HepG2 (cell line): ENCODE results near the gene KLF11. TPM values are rescaled to one million over a fixed set of nuclear protein-coding genes. Genes with fewer than 3 reads are reported as not detected.

ENCODE experiments used
- ATAC-seq: fragments of 200-7000 bp; cut with Tn5 transposase; 3 replicates; pipeline ENCODE4 v1.9.1; 2020; ENCODE audit warnings: mild to moderate bottlenecking, moderate library complexity
- BruUV-seq: library from RNA; stranded (reverse); fragments of 400-500 nt; replicated peaks from 2 replicates; lab custom pipeline; 2021; lab: Mats Ljungman, UMichigan
- CTCF ChIA-PET: fragments of 300-600 bp; formaldehyde crosslinking; extraction: SDS; loops from one replicate; lab custom pipeline; 2021; ENCODE audit warnings: low total read pairs, inconsistent platforms, low intra/inter-chr PET ratio; lab: Yijun Ruan, JAX
- POLR2A ChIA-PET: fragments of 350-600 bp; sonication (Branson Sonifier 250); formaldehyde crosslinking; loops from one replicate; lab custom pipeline; 2020; ENCODE audit warnings: antibody characterized with exemption, inconsistent platforms; lab: Yijun Ruan, JAX
- DNase-seq: peaks from one replicate; pipeline ENCODE4 v3.0.0-alpha.2; 2015; ENCODE audit warnings: low spot score
- FAIRE-seq: peaks from 3 replicates; lab custom pipeline; 2011; peaks lifted over from hg19 to GRCh38; lab: Jason Lieb, UNC
- H2AFZ ChIP-seq: one replicate; pipeline ENCODE4 v1.6.1; 2011; ENCODE audit warnings: low read length, inconsistent platforms
- H3K27ac ChIP-seq: fragments of 300-600 bp; 3 replicates; pipeline ENCODE4 v1.8.0; 2011; ENCODE audit warnings: mixed run types, mild to moderate bottlenecking, mixed read lengths, low read length, inconsistent platforms; ENCODE audit not compliant: insufficient read depth; ENCODE audit errors: extremely low read length
- H3K27me3 ChIP-seq, 2 experiments: fragments of 200-600 bp in 1 of 2; 2 replicates in 1 of 2; 3 replicates in 1 of 2; pipeline versions ENCODE4 v1.6.0 to v1.8.0; 2011; ENCODE audit warnings: low read length in 2 of 2, mild to moderate bottlenecking in 2 of 2, moderate library complexity in 2 of 2, inconsistent platforms in 1 of 2; ENCODE audit not compliant: insufficient read depth in 2 of 2, control insufficient read depth in 1 of 2
- H3K36me3 ChIP-seq, 2 experiments: fragments of 200-600 bp in 1 of 2; replicated peaks in 1 of 2; 2 replicates in 1 of 2; 3 replicates in 1 of 2; pipeline versions ENCODE4 v1.5.1 to v1.8.0; 2011; ENCODE audit warnings: low read length in 2 of 2, inconsistent platforms in 1 of 2; ENCODE audit not compliant: insufficient read depth in 2 of 2, control insufficient read depth in 1 of 2
- H3K4me1 ChIP-seq: 2 replicates; pipeline ENCODE4 v1.5.1; 2012; ENCODE audit warnings: low read length, inconsistent platforms; ENCODE audit not compliant: insufficient read depth
- H3K4me2 ChIP-seq: 2 replicates; pipeline ENCODE4 v1.6.0; 2011; ENCODE audit warnings: low read depth, low read length, inconsistent platforms
- H3K4me3 ChIP-seq, 3 experiments: fragments of 200-600 bp in 1 of 3; sonication (generic), shearing (Covaris generic) in 1 of 3; replicated peaks in 1 of 3; 2 replicates each; pipeline ENCODE4 v1.5.1; 2011 to 2016; ENCODE audit warnings: low read length in 3 of 3, inconsistent platforms in 2 of 3, low read depth in 2 of 3, mild to moderate bottlenecking in 2 of 3, control low read depth in 1 of 3, mixed read lengths in 1 of 3; ENCODE audit not compliant: insufficient read depth in 1 of 3
- H3K79me2 ChIP-seq: one replicate; pipeline ENCODE4 v1.6.1; 2011; ENCODE audit warnings: low read length, inconsistent platforms; ENCODE audit not compliant: insufficient read depth
- H3K9ac ChIP-seq: 2 replicates; pipeline ENCODE4 v1.6.0; 2011; ENCODE audit warnings: mild to moderate bottlenecking, low read depth, low read length, inconsistent platforms; ENCODE audit not compliant: insufficient read depth
- H3K9me3 ChIP-seq: 2 replicates; pipeline ENCODE4 v1.5.1; 2012; ENCODE audit warnings: mild to moderate bottlenecking, low read length
- H4K20me1 ChIP-seq: 2 replicates; pipeline ENCODE4 v1.6.0; 2011; ENCODE audit warnings: inconsistent platforms, mild to moderate bottlenecking, low read length, moderate library complexity; ENCODE audit not compliant: insufficient read depth
- CBX2 ChIP-seq, 2 experiments: fragments of 200-600 bp in 1 of 2; sonication (generic); formaldehyde crosslinking in 1 of 2; IDR thresholded peaks; 2 replicates each; pipeline versions ENCODE4 v1.7.0 to v1.8.1; 2018 to 2022; ENCODE audit warnings: low read depth in 2 of 2, low read length in 1 of 2, mild to moderate bottlenecking in 1 of 2, missing genetic modification reagents in 1 of 2
- JUN ChIP-seq: sonication (generic); formaldehyde crosslinking; IDR thresholded peaks from 2 replicates; pipeline ENCODE4 v1.4.0; 2020; ENCODE audit warnings: mild to moderate bottlenecking, missing genetic modification reagents
- MAFF ChIP-seq: IDR thresholded peaks from 2 replicates; pipeline ENCODE4 v1.6.1; 2011; ENCODE audit warnings: low read depth, low read length, improper control_type of control experiment
- NFIB ChIP-seq: sonication (generic); formaldehyde crosslinking; IDR thresholded peaks from 2 replicates; pipeline ENCODE4 v1.9.0; 2021; ENCODE audit warnings: missing genetic modification reagents, mild to moderate bottlenecking, borderline replicate concordance
- ZNF17 ChIP-seq: sonication (generic); formaldehyde crosslinking; IDR thresholded peaks from 2 replicates; pipeline ENCODE4 v1.5.0; 2020; ENCODE audit warnings: mild to moderate bottlenecking, missing genetic modification reagents
- ZNF292 ChIP-seq: sonication (generic); formaldehyde crosslinking; IDR thresholded peaks from 2 replicates; pipeline ENCODE4 v1.8.1; 2022; ENCODE audit warnings: mild to moderate bottlenecking, low read depth, missing genetic modification reagents, borderline replicate concordance
- ZNF432 ChIP-seq: sonication (generic); formaldehyde crosslinking; IDR thresholded peaks from 2 replicates; pipeline ENCODE4 v1.5.0; 2020; ENCODE audit warnings: missing genetic modification reagents, mild to moderate bottlenecking, borderline replicate concordance
- ZNF543 ChIP-seq: sonication (generic); formaldehyde crosslinking; IDR thresholded peaks from 2 replicates; pipeline ENCODE4 v1.4.0; 2020; ENCODE audit warnings: mild to moderate bottlenecking, missing genetic modification reagents
- ZNF562 ChIP-seq: sonication (generic); formaldehyde crosslinking; IDR thresholded peaks from 2 replicates; pipeline ENCODE4 v1.8.0; 2022; ENCODE audit warnings: missing genetic modification reagents, borderline replicate concordance
- ZNF607 ChIP-seq: sonication (generic); formaldehyde crosslinking; IDR thresholded peaks from 2 replicates; pipeline ENCODE4 v1.5.1; 2020; ENCODE audit warnings: missing genetic modification reagents, mild to moderate bottlenecking, borderline replicate concordance
- ZSCAN20 ChIP-seq: sonication (generic); formaldehyde crosslinking; IDR thresholded peaks from 2 replicates; pipeline ENCODE4 v1.4.0; 2020; ENCODE audit warnings: missing genetic modification reagents, mild to moderate bottlenecking, borderline replicate concordance
- whole genome bisulfite sequencing: methylation state at CpG from one replicate; pipeline ENCODE4 v1.1.6; 2017; ENCODE audit warnings: low lambda C conversion rate; 5-methylcytosine and 5-hydroxymethylcytosine counted together
- in situ Hi-C: cut with HindIII; loops from 2 replicates; pipeline ENCODE4 v1.10.0; 2017; ENCODE audit warnings: low pct_unique_long_range_greater_than_20kb; ENCODE audit not compliant: extremely low pct_ligation_motif_present
- intact Hi-C: fragments of 100-400 bp; cut with micrococcal nuclease; formaldehyde crosslinking; loops from one replicate; pipeline ENCODE4 v1.10.0; 2022; ENCODE audit not compliant: unreplicated experiment
- polyA plus RNA-seq, 8 experiments: library from polyadenylated mRNA; depleted of rRNA in 3 of 8; stranded (reverse) in 7 of 8; unstranded in 1 of 8; fragments of >200 nt; fragmentation: Illumina TruSeq in 4 of 8; extraction: Trizol in 4 of 8; gene quantifications; 2 replicates each; pipeline versions ENCODE4 v1.2.1 to v1.2.3, GENCODE V29; 2011 to 2016; ENCODE audit warnings: low read depth in 4 of 8, missing spikeins in 1 of 8, mixed read lengths in 1 of 8; ENCODE audit not compliant: insufficient read depth in 1 of 8
- total RNA-seq, 5 experiments: library from RNA; depleted of rRNA; stranded (reverse); fragments of >200 nt; fragmentation: Illumina TruSeq; extraction: Trizol; gene quantifications; 2 replicates each; pipeline ENCODE4 v1.2.3, GENCODE V29; 2016; ENCODE audit warnings: low read depth in 1 of 5
- TF ChIP-seq, protein P1 (sequence below): IDR thresholded peaks from 2 replicates; pipeline ENCODE4 v1.6.1; 2016; ENCODE audit warnings: low read depth, borderline replicate concordance
- TF ChIP-seq, protein P2 (sequence below): sonication (generic); formaldehyde crosslinking; IDR thresholded peaks from 2 replicates; pipeline ENCODE4 v1.4.0; 2020; ENCODE audit warnings: missing genetic modification reagents
- TF ChIP-seq, protein P3 (sequence below): IDR thresholded peaks from 2 replicates; pipeline ENCODE4 v1.6.1; 2012; ENCODE audit warnings: low read depth, low read length, improper control_type of control experiment
- TF ChIP-seq, protein P4 (sequence below): sonication (generic); formaldehyde crosslinking; IDR thresholded peaks from 2 replicates; pipeline ENCODE4 v1.4.0; 2020; ENCODE audit warnings: missing genetic modification reagents
- TF ChIP-seq, protein P5 (sequence below): sonication (generic); formaldehyde crosslinking; conservative IDR thresholded peaks from 2 replicates; pipeline ENCODE4 v1.8.0; 2022; ENCODE audit warnings: mild to moderate bottlenecking, moderate library complexity, missing genetic modification reagents

Gene KLF11
- total and polyA plus RNA-seq, 2 of the 13 experiments (the other 11 are each of a cell fraction or from before 2014, with no cell fraction given), result 2.5 to 11.8 TPM

DNA sequence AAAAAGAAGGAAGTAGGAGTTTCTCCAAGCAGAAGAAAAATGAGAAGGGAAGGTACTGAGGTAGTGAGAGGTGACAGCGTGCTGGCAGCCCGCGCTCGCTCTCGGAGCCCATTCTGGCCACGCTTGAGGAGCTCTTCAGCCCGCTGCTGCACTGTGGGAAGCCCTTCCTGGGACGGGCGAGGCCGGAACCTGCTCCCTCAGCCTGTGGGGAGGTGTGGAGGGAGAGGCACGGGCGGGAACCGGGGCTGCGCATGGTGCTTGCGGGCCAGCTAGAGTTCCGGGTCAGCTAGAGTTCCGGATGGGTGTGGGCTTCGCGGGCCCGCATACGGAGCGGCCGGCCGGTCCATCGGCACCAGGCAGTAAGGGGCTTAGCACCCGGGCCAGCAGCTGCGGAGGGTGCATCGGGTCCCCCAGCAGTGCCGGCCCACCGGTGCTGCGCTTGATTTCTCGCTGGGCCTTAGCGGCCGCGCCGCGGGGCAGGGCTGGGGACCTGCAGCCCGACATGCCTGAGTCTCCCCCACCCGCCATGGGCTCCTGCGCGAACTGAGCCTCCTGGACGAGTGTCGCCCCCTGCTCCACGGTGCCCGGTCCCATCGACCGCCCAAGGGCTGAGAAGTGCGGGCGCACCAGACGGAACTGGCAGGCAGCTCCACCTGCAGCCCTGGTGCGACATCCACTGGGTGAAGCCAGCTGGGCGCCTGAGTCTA, 48.0 kb downstream of the KLF11 start:
- no peak overlapping the region for H3K9ac ChIP-seq
- no peak overlapping the region for H3K27ac ChIP-seq
- no peaks in the 10 kb centered on the region for H4K20me1 ChIP-seq
- no peak overlapping the region for H3K4me3 ChIP-seq
- ChIA-PET CTCF (no interaction called here), POLR2A (no interaction called here)
- no peak overlapping the region for H2AFZ ChIP-seq
- DNase-seq, result no peak
- FAIRE-seq, result no peak
- H3K4me1 ChIP-seq, result peaks cover 12% of the 10 kb centered on the region
- no peak overlapping the region for H3K4me2 ChIP-seq
- peaks cover 2 to 26% of the 10 kb centered on the region in 2 experiments for H3K27me3 ChIP-seq
- no peaks in the 10 kb centered on the region for H3K36me3 ChIP-seq
- in situ Hi-C loops, result no loop called here
- intact Hi-C loops, result no loop called here
- WGBS, result 87% methylated on average over 49 of the region's 52 CpGs
- no peaks in the 10 kb centered on the region for H3K79me2 ChIP-seq
- ATAC-seq, result no peak
- no peaks in the 10 kb centered on the region for H3K9me3 ChIP-seq
- no TSS peak for BruUV-seq
- TF ChIP-seq ZNF432 (CRISPR knock-in tag) (no peak), NFIB (CRISPR knock-in tag) (no peak), CBX2 (IDR thresholded peaks at IDR 0.05; ENCODE audit: low read depth, low read length) (no peak), CBX2 (CRISPR knock-in tag; IDR thresholded peaks at IDR 0.05; ENCODE audit: low read depth) (no peak), ZNF17 (CRISPR knock-in tag) (no peak), ZNF562 (CRISPR knock-in tag) (no peak), MAFF (no peak), ZNF607 (CRISPR knock-in tag) (no peak), JUN (CRISPR knock-in tag) (no peak), ZNF292 (no peak), ZNF543 (CRISPR knock-in tag) (no peak), ZSCAN20 (no peak)
- TF ChIP-seq, protein P1, sequence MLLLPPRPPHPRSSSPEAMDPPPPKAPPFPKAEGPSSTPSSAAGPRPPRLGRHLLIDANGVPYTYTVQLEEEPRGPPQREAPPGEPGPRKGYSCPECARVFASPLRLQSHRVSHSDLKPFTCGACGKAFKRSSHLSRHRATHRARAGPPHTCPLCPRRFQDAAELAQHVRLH, result no peak
- TF ChIP-seq, protein P2, sequence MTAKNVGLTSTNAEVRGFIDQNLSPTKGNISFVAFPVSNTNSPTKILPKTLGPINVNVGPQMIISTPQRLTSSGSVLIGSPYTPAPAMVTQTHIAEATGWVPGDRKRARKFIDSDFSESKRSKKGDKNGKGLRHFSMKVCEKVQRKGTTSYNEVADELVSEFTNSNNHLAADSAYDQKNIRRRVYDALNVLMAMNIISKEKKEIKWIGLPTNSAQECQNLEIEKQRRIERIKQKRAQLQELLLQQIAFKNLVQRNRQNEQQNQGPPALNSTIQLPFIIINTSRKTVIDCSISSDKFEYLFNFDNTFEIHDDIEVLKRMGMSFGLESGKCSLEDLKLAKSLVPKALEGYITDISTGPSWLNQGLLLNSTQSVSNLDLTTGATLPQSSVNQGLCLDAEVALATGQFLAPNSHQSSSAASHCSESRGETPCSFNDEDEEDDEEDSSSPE (CRISPR knock-in tag), result no peak
- TF ChIP-seq, protein P3, sequence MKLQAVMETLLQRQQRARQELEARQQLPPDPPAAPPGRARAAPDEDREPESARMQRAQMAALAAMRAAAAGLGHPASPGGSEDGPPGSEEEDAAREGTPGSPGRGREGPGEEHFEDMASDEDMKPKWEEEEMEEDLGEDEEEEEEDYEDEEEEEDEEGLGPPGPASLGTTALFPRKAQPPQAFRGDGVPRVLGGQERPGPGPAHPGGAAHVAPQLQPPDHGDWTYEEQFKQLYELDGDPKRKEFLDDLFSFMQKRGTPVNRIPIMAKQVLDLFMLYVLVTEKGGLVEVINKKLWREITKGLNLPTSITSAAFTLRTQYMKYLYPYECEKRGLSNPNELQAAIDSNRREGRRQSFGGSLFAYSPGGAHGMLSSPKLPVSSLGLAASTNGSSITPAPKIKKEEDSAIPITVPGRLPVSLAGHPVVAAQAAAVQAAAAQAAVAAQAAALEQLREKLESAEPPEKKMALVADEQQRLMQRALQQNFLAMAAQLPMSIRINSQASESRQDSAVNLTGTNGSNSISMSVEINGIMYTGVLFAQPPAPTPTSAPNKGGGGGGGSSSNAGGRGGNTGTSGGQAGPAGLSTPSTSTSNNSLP, result no peak
- TF ChIP-seq, protein P4, sequence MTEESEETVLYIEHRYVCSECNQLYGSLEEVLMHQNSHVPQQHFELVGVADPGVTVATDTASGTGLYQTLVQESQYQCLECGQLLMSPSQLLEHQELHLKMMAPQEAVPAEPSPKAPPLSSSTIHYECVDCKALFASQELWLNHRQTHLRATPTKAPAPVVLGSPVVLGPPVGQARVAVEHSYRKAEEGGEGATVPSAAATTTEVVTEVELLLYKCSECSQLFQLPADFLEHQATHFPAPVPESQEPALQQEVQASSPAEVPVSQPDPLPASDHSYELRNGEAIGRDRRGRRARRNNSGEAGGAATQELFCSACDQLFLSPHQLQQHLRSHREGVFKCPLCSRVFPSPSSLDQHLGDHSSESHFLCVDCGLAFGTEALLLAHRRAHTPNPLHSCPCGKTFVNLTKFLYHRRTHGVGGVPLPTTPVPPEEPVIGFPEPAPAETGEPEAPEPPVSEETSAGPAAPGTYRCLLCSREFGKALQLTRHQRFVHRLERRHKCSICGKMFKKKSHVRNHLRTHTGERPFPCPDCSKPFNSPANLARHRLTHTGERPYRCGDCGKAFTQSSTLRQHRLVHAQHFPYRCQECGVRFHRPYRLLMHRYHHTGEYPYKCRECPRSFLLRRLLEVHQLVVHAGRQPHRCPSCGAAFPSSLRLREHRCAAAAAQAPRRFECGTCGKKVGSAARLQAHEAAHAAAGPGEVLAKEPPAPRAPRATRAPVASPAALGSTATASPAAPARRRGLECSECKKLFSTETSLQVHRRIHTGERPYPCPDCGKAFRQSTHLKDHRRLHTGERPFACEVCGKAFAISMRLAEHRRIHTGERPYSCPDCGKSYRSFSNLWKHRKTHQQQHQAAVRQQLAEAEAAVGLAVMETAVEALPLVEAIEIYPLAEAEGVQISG (CRISPR knock-in tag), result no peak
- TF ChIP-seq, protein P5, sequence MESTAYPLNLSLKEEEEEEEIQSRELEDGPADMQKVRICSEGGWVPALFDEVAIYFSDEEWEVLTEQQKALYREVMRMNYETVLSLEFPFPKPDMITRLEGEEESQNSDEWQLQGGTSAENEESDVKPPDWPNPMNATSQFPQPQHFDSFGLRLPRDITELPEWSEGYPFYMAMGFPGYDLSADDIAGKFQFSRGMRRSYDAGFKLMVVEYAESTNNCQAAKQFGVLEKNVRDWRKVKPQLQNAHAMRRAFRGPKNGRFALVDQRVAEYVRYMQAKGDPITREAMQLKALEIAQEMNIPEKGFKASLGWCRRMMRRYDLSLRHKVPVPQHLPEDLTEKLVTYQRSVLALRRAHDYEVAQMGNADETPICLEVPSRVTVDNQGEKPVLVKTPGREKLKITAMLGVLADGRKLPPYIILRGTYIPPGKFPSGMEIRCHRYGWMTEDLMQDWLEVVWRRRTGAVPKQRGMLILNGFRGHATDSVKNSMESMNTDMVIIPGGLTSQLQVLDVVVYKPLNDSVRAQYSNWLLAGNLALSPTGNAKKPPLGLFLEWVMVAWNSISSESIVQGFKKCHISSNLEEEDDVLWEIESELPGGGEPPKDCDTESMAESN (CRISPR knock-in tag), result no peak
